GM23338 (cell line): ENCODE results near the gene MAP3K13.

Experiments used
- CREB1 ChIP-seq: fragments of 250-450 bp; sonication (Bioruptor Pico); IDR thresholded peaks from 2 replicates; pipeline ENCODE4 v1.5.0; 2020; ENCODE audit warnings: low read depth, mild to moderate bottlenecking, moderate library complexity
- CTCF ChIP-seq, 2 experiments: fragments of 200-600 bp in 1 of 2; sonication (generic) in 1 of 2; conservative IDR thresholded peaks; 2 replicates each; pipeline versions ENCODE4 v1.5.1 to v1.6.1; 2016 to 2017; ENCODE audit warnings: antibody characterized with exemption in 2 of 2, low read depth in 2 of 2, mild to moderate bottlenecking in 2 of 2, moderate library complexity in 1 of 2
- ETS1 ChIP-seq: IDR thresholded peaks from 2 replicates; pipeline ENCODE4 v1.6.1; 2016; ENCODE audit warnings: antibody characterized with exemption
- EZH2 ChIP-seq: fragments of 200-600 bp; sonication (generic); IDR thresholded peaks from one replicate; pipeline ENCODE4 v1.8.0; 2017; ENCODE audit warnings: antibody characterized with exemption, mild to moderate bottlenecking, low read depth; ENCODE audit not compliant: unreplicated experiment
- EZH2phosphoT487 ChIP-seq: fragments of 200-600 bp; sonication (generic); IDR thresholded peaks from one replicate; pipeline ENCODE4 v1.8.1; 2018; ENCODE audit warnings: antibody characterized with exemption; ENCODE audit not compliant: unreplicated experiment
- JUNB ChIP-seq: IDR thresholded peaks from one replicate; pipeline ENCODE4 v1.6.1; 2016; ENCODE audit warnings: antibody characterized with exemption; ENCODE audit not compliant: unreplicated experiment
- POLR2AphosphoS5 ChIP-seq: IDR thresholded peaks from 2 replicates; pipeline ENCODE4 v1.6.1; 2016; ENCODE audit warnings: antibody characterized with exemption, low read depth
- REST ChIP-seq: IDR thresholded peaks from one replicate; pipeline ENCODE4 v1.6.1; 2018; ENCODE audit warnings: antibody characterized with exemption; ENCODE audit not compliant: unreplicated experiment
- STAT1 ChIP-seq: IDR thresholded peaks from one replicate; pipeline ENCODE4 v1.6.1; 2016; ENCODE audit warnings: antibody characterized with exemption; ENCODE audit not compliant: unreplicated experiment
- ZNF114 ChIP-seq: fragments of 250-450 bp; sonication (Bioruptor Pico); IDR thresholded peaks from 2 replicates; pipeline ENCODE4 v1.5.0; 2020; ENCODE audit warnings: mild to moderate bottlenecking, moderate library complexity
- ZNF331 ChIP-seq: fragments of 250-450 bp; sonication (Bioruptor Pico); IDR thresholded peaks from 2 replicates; pipeline ENCODE4 v1.5.0; 2020; ENCODE audit warnings: low read depth, mild to moderate bottlenecking, moderate library complexity
- ZNF462 ChIP-seq: fragments of 250-450 bp; sonication (Bioruptor Pico); IDR thresholded peaks from 2 replicates; pipeline ENCODE4 v1.5.0; 2020; ENCODE audit warnings: mild to moderate bottlenecking, moderate library complexity

- TF ChIP-seq POLR2AphosphoS5: no peak
- no peak for TF ChIP-seq CTCF (conservative IDR thresholded peaks at IDR 0.05; ENCODE audit: low read depth in 2 of 2)
- no peak for TF ChIP-seq EZH2phosphoT487
- no peak for TF ChIP-seq EZH2
- TF ChIP-seq ZNF331 (CRISPR knock-in tag): no peak
- TF ChIP-seq STAT1: no peak
- no peak for TF ChIP-seq ETS1
- no peak for TF ChIP-seq ZNF462 (CRISPR knock-in tag)
- TF ChIP-seq CREB1 (CRISPR knock-in tag): no peak
- no peak for TF ChIP-seq REST
- TF ChIP-seq ZNF114 (CRISPR knock-in tag): no peak
- no peak for TF ChIP-seq JUNB
Measured at GRCh38 chr3:185489462-185489861, 126.5 kb downstream of the MAP3K13 start.
